Karpas-422 (cell line): Measurements from ENCODE around the gene DNAJC28. TPM values are rescaled to one million over a fixed set of nuclear protein-coding genes. Genes with fewer than 3 reads are reported as not detected.
A peak's percentile ranks its signal among the peaks of the same experiment; 100 is the strongest.
"Not testable (repeated sequence)": the region's sequence is repeated elsewhere in the genome, so short reads cannot be mapped to it uniquely, and the experiment has no call there.

ENCODE experiments used
- DNase-seq: peaks from one replicate; pipeline ENCODE4 v3.0.0-alpha.2; 2015
- H2AFZ ChIP-seq: fragments of 200-600 bp; sonication (generic); 2 replicates; pipeline ENCODE4 v1.6.1; 2014; ENCODE audit warnings: antibody characterized with exemption, low read length, mixed read lengths
- H3K27ac ChIP-seq: fragments of 200-600 bp; sonication (generic); 2 replicates; pipeline ENCODE4 v1.5.1; 2014; ENCODE audit warnings: mild to moderate bottlenecking, low read length, moderate library complexity
- H3K27me3 ChIP-seq: fragments of 200-600 bp; sonication (generic); 2 replicates; pipeline ENCODE4 v1.6.1; 2014; ENCODE audit warnings: low read length, mixed read lengths
- H3K36me3 ChIP-seq: fragments of 200-600 bp; sonication (generic); 2 replicates; pipeline ENCODE4 v1.6.1; 2014; ENCODE audit warnings: low read length, mixed read lengths; ENCODE audit not compliant: insufficient read depth
- H3K4me1 ChIP-seq: fragments of 200-600 bp; sonication (generic); 2 replicates; pipeline ENCODE4 v1.6.1; 2014; ENCODE audit warnings: mild to moderate bottlenecking, low read length, mixed read lengths
- H3K4me2 ChIP-seq: fragments of 200-600 bp; sonication (generic); 2 replicates; pipeline ENCODE4 v1.6.1; 2014; ENCODE audit warnings: low read length, low read depth, mild to moderate bottlenecking; ENCODE audit not compliant: poor library complexity, severe bottlenecking
- H3K4me3 ChIP-seq: fragments of 200-600 bp; sonication (generic); 2 replicates; pipeline ENCODE4 v1.5.1; 2014; ENCODE audit warnings: mild to moderate bottlenecking, antibody characterized with exemption, low read length, mixed read lengths
- H3K79me2 ChIP-seq: fragments of 200-600 bp; sonication (generic); 2 replicates; pipeline ENCODE4 v1.6.1; 2014; ENCODE audit warnings: mild to moderate bottlenecking, low read length, mixed read lengths
- H3K9ac ChIP-seq: fragments of 200-600 bp; sonication (generic); 2 replicates; pipeline ENCODE4 v1.6.0; 2014; ENCODE audit warnings: low read length
- H3K9me2 ChIP-seq: fragments of 200-600 bp; sonication (generic), shearing (Covaris generic); replicated peaks from 2 replicates; pipeline ENCODE4 v1.6.0; 2014; ENCODE audit warnings: mild to moderate bottlenecking, low read length, moderate library complexity; ENCODE audit not compliant: insufficient read depth
- H3K9me3 ChIP-seq: fragments of 300-700, 200-600 bp; sonication (generic); 2 replicates; pipeline ENCODE4 v1.6.1; 2014; ENCODE audit warnings: low read length, mixed read lengths
- H4K20me1 ChIP-seq: fragments of 200-600 bp; sonication (generic); 2 replicates; pipeline ENCODE4 v1.6.1; 2014; ENCODE audit warnings: mild to moderate bottlenecking, antibody characterized with exemption, low read length, low read depth; ENCODE audit not compliant: insufficient read depth
- total RNA-seq: library from RNA; depleted of rRNA; stranded (reverse); fragments of >200 nt; shearing (Covaris generic); gene quantifications from 2 replicates; pipeline ENCODE4 v1.2.3, GENCODE V29; 2014; ENCODE audit warnings: low replicate concordance

Gene DNAJC28
- total RNA-seq, 1 experiment from 2014 or later = 0.22 TPM

DNA sequence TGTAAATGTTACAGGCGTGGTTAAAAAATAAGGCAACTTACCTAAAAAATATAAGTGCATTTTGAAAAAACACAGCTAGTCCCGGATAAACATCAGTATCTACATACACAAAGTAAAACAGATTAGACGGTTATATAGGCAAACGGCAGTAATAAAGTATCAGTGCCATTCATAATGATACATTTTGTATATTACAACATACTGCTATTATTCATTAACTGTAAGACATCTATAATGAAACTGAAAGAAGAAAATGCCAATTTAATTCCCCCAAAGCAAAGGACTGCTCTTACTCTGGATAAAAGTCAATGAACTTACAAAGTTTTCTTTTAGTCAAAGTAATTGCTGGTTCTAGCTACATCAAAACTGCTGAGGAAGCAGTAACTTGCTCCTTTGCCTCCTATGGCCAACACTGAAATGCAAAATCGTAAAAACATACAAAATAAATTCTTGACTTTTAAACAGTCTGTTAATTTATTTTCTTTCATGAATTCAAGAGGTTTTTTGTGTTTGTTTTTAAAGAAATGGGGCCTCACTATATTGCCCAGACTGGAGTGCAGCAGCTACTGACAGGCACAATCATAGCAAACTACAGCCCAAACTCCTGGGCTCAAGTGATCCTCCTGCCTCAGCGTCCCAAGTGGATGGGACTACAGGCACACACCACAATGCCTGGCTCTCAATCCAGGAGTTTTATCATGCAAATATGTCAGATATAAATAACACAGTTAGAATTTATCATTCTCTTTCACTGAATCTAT is 35.6 kb downstream of the DNAJC28 start:
- Histone ChIP-seq H2AFZ (no peak overlapping the region), H4K20me1 (no peaks in the 10 kb centered on the region), H3K27me3 (no peaks in the 10 kb centered on the region), H3K9ac (no peak overlapping the region), H3K9me2 (no peaks in the 10 kb centered on the region), H3K4me3 (no peak overlapping the region), H3K4me1 (no peaks in the 10 kb centered on the region), H3K4me2 (no peak overlapping the region), H3K36me3 (peaks cover 15% of the 10 kb centered on the region; the same call in 1 of the 2 replicates), H3K27ac (no peak overlapping the region), H3K79me2 (no peaks in the 10 kb centered on the region), H3K9me3 (no peaks in the 10 kb centered on the region)
- DNase-seq = no peak

DNA sequence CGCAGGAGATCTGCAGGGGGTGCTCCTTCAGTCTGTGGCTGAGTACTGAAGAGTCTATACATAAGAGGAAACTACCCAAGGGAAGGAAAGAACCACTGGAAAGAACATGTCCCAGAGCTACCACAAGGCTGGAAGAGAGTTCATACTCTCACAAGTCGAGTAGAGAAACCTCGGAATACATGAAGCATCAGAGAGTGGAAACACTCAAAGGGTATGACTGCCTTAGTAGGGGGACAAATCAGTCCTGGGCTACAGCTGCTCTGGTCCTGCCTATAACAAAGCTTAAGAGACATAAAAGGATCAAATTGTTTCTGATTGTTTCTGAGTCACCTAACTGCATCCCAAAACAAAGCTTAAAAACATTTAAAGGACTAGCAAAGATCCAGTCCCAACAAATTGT is 39.2 kb downstream of the DNAJC28 start:
- H4K20me1 ChIP-seq = no peaks in the 10 kb centered on the region
- H3K4me1 ChIP-seq = no peaks in the 10 kb centered on the region
- H3K4me3 ChIP-seq = no peak overlapping the region
- no peaks in the 10 kb centered on the region for H3K9me3 ChIP-seq
- H3K79me2 ChIP-seq = no peaks in the 10 kb centered on the region
- H3K4me2 ChIP-seq = no peak overlapping the region
- H2AFZ ChIP-seq = no peak overlapping the region
- DNase-seq = no peak
- no peaks in the 10 kb centered on the region for H3K27me3 ChIP-seq
- peaks cover 4% of the 10 kb centered on the region; the same call in 1 of the 2 replicates for H3K36me3 ChIP-seq
- no peak overlapping the region for H3K9ac ChIP-seq
- no peak overlapping the region for H3K27ac ChIP-seq
- H3K9me2 ChIP-seq = no peaks in the 10 kb centered on the region

DNA sequence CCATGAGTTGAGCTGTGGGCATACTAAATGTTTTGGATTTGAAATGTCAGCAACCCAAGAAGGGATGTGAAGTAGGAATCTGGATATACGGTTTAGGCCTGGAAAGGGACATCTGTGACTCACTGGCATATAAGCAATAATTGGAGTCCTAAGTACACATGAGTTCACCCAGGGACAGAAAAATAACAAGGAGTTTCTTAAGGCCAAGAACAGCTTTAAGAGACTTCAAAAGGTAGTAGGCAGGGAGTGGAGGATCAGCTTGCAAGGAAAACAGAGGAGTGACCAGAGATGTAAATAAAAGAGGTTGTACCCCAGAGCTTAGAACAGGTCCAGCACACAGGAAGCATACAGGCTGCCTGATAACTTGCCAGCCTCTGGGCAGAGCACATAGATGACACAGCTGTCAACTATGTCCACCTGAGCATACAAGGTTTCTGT is 39.9 kb downstream of the DNAJC28 start:
- no peaks in the 10 kb centered on the region for H3K4me1 ChIP-seq
- H2AFZ ChIP-seq = no peak overlapping the region
- no peaks in the 10 kb centered on the region for H3K9me2 ChIP-seq
- H3K27ac ChIP-seq = no peak overlapping the region
- H3K4me3 ChIP-seq = no peak overlapping the region
- H3K27me3 ChIP-seq = no peaks in the 10 kb centered on the region
- no peak overlapping the region for H3K9ac ChIP-seq
- H4K20me1 ChIP-seq = no peaks in the 10 kb centered on the region
- H3K4me2 ChIP-seq = no peak overlapping the region
- H3K79me2 ChIP-seq = no peaks in the 10 kb centered on the region
- no peaks in the 10 kb centered on the region for H3K9me3 ChIP-seq
- H3K36me3 ChIP-seq = peaks cover 4% of the 10 kb centered on the region; the same call in 1 of the 2 replicates
- no peak for DNase-seq

DNA sequence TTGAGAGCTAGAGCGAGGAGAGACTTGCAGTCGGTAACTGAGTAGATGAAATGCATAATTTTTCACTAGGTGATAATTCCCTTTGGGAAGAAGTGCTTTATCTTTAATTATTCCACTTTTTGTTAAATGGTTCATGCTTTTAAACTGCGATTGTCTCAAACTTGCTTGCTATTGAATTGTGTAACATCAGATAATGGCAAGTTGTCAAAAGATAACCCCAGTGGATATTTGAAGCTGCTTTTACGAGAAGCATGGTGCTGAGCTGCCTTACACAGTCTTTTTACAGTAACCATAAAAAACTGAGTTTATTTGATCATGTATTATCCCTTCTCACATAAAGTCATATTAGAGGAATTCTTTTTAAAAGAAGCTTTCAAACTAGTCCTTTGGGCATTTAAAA is 41.9 kb downstream of the DNAJC28 start:
- no peaks in the 10 kb centered on the region for H3K9me3 ChIP-seq
- H3K79me2 ChIP-seq = no peaks in the 10 kb centered on the region
- no peak overlapping the region for H3K4me2 ChIP-seq
- H3K4me1 ChIP-seq = peaks cover 4% of the 10 kb centered on the region; the same call in 1 of the 2 replicates
- no peaks in the 10 kb centered on the region for H4K20me1 ChIP-seq
- H2AFZ ChIP-seq = no peak overlapping the region
- H3K9me2 ChIP-seq = no peaks in the 10 kb centered on the region
- H3K27ac ChIP-seq = no peak overlapping the region
- H3K9ac ChIP-seq = no peak overlapping the region
- no peaks in the 10 kb centered on the region; the same call in 1 of the 2 replicates for H3K36me3 ChIP-seq
- DNase-seq = no peak
- no peak overlapping the region for H3K4me3 ChIP-seq
- no peaks in the 10 kb centered on the region for H3K27me3 ChIP-seq

DNA sequence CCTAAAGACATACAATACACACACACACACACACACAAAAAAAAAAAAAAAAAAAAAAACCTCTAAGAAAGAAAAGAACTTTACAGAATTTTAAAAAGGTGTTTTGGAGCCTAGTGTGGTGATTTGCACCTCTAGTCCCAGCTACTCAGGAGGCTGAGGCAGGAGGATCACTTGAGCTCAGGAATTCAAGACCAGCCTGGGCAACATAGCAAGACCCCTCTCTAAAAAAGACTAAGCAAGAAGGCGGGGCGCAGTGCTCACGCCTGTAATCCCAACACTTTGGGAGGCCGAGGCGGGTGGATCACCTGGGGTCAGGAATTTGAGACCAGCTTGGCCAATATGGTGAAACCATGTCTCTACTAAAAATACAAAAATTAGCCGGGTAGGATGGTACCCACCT is 44.9 kb downstream of the DNAJC28 start:
- not testable (repeated sequence) for H3K9ac ChIP-seq, H3K9me3 ChIP-seq
- H3K4me1 ChIP-seq = peaks cover 12% of the 10 kb centered on the region

DNA sequence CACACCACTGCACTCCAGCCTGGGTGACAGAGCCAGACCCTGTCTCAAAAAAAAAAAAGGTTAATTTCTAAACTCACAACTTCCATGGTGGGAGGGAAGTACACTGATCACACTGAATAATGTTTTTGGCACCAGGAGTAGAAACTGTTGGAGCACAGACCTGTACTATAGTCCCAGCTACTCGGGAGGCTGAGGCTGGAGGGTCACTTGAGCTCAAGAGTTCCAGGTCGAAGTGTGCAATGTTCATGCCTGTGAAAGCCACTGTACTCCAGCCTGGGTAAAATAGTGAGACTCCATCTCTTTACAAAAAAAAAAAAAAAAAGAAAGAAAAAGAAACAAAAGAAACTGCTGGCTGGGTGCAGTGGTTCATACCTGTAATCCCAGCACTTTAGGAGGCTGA is 47.0 kb downstream of the DNAJC28 start:
- no peak for DNase-seq
- H3K4me2 ChIP-seq = no peak overlapping the region
- no peaks in the 10 kb centered on the region for H3K27me3 ChIP-seq
- H4K20me1 ChIP-seq = no peaks in the 10 kb centered on the region
- no peak overlapping the region for H3K4me3 ChIP-seq
- H3K27ac ChIP-seq = no peak overlapping the region; the same call in 1 of the 2 replicates
- H3K36me3 ChIP-seq = no peaks in the 10 kb centered on the region
- no peaks in the 10 kb centered on the region for H3K9me2 ChIP-seq
- H3K9me3 ChIP-seq = no peaks in the 10 kb centered on the region
- H2AFZ ChIP-seq = no peak overlapping the region
- H3K79me2 ChIP-seq = no peaks in the 10 kb centered on the region
- peaks cover 20% of the 10 kb centered on the region for H3K4me1 ChIP-seq
- no peak overlapping the region for H3K9ac ChIP-seq

More for the DNA sequence above, 44.9 kb downstream of the DNAJC28 start:
- H3K4me3 ChIP-seq, H3K4me2 ChIP-seq, DNase-seq, H3K9me2 ChIP-seq, H3K27me3 ChIP-seq, H3K79me2 ChIP-seq, H4K20me1 ChIP-seq, H2AFZ ChIP-seq, H3K36me3 ChIP-seq, H3K27ac ChIP-seq: not testable (repeated sequence)

DNA sequence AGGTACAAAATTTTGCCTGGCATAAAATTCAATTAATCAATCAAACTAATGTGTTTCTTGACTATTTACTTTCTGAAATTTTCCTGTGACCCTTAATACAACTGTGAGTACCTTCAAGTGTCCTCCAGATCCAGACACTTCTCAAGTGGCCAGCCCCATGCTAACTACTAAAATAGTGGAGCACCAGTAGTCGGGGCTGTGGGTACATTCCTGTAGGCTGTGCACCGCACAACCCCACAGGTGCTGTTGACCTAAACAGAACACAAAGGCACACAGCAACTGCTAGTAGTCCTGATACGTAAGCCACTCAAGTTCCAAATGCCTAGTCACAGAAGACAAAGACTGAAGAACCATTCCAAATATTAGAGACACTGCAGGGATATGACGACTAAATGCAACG is 48.3 kb downstream of the DNAJC28 start:
- H3K9me3 ChIP-seq = no peaks in the 10 kb centered on the region
- H3K79me2 ChIP-seq = no peaks in the 10 kb centered on the region
- DNase-seq = no peak
- H2AFZ ChIP-seq = no peak overlapping the region
- H3K4me3 ChIP-seq = no peak overlapping the region
- H3K27ac ChIP-seq = peak overlapping the region; percentile 52
- H3K9ac ChIP-seq = no peak overlapping the region
- H3K9me2 ChIP-seq = no peaks in the 10 kb centered on the region
- no peaks in the 10 kb centered on the region for H4K20me1 ChIP-seq
- H3K4me2 ChIP-seq = no peak overlapping the region
- no peaks in the 10 kb centered on the region for H3K27me3 ChIP-seq
- H3K4me1 ChIP-seq = peaks cover 20% of the 10 kb centered on the region
- H3K36me3 ChIP-seq = no peaks in the 10 kb centered on the region

DNA sequence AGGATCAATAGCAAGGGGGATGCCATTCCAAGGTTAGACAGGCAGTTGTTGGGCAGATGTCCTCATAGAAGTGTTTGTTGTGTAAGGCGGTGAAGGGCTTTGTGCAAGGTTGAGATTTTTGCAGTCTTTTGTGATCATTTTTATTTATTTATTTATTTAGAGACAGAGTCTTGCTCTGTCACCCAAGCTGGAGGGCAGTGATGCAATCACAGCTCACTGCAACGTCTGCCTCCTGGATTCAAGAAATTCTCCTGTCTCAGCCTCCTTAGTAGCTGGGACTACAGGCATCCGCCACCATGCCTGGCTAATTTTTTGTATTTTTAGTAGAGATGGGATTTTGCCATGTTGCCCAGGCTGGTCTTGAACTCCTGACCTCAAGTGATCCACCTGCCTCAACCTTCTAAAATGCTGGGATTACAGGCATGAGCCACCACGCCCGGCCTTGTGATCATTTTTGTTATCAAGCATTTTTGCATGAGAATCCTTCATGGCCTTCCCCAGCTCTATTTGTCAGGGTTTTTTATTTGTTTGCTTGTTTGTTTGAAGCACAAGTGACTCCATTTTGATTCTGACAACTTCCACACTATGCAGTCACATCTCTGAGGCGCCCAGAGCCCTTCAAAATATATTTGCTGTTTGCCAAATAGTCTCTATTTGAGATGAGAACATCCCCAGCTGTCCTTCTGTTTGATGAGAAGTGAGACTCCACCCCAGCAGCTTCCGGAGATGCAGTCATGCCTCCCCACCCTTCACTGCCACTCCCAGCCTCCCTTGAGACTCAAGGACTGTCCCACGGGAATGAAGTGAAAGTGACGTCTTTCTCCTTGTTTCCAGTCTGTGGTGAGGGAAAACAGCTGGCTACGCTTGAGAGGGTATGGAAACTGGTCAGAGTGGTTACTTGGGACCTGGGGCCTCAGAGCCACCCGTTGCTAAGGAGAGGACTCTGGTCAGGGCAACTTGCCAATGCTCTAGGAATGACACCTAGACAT is 49.7 kb downstream of the DNAJC28 start:
- no peak overlapping the region for H2AFZ ChIP-seq
- H3K9ac ChIP-seq = no peak overlapping the region
- H3K4me2 ChIP-seq = peak overlapping the region; percentile 2
- H3K27ac ChIP-seq = peak overlapping the region; percentile 72
- 0 out of 2 replicates have a peak, but pooled peaks cover 3% of the 10 kb centered on the region for H3K79me2 ChIP-seq
- H3K9me3 ChIP-seq = no peaks in the 10 kb centered on the region
- H3K9me2 ChIP-seq = no peaks in the 10 kb centered on the region
- no peak overlapping the region for H3K4me3 ChIP-seq
- H4K20me1 ChIP-seq = no peaks in the 10 kb centered on the region
- DNase-seq = peak; percentile 73
- H3K4me1 ChIP-seq = peaks cover 29% of the 10 kb centered on the region
- no peaks in the 10 kb centered on the region for H3K27me3 ChIP-seq
- H3K36me3 ChIP-seq = peaks cover 9% of the 10 kb centered on the region
